IMR-90 (cell line): ENCODE data around the gene PRKAG1. TPM values are rescaled to one million over a fixed set of nuclear protein-coding genes. Genes with fewer than 3 reads are reported as not detected.

Experiments
- ATAC-seq: fragments of 200-7000 bp; cut with Tn5 transposase; 2 replicates; pipeline ENCODE4 v1.9.1; 2020; ENCODE audit warnings: low read depth, mild to moderate bottlenecking, moderate library complexity
- BruUV-seq: library from RNA; stranded (reverse); fragments of 400-500 nt; replicated peaks from 2 replicates; lab custom pipeline; 2021; lab: Mats Ljungman, UMichigan
- CTCF ChIA-PET: fragments of 300-600 bp; formaldehyde crosslinking; extraction: SDS; loops from one replicate; lab custom pipeline; 2021; ENCODE audit warnings: antibody characterized with exemption; lab: Yijun Ruan, JAX
- POLR2A ChIA-PET: fragments of 300-600 bp; sonication (Branson Sonifier 250); formaldehyde crosslinking; loops from one replicate; lab custom pipeline; 2022; ENCODE audit warnings: antibody characterized with exemption; ENCODE audit not compliant: unreplicated experiment; lab: Charles Lee
- DNase-seq: peaks from one replicate; pipeline ENCODE4 v3.0.0; 2013
- H2AFZ ChIP-seq: replicated peaks from 2 replicates; pipeline ENCODE3; 2013; ENCODE audit warnings: low read length, mild to moderate bottlenecking; ENCODE audit not compliant: poor library complexity
- H2AK5ac ChIP-seq: 2 replicates; pipeline ENCODE4 v1.6.1; 2013; ENCODE audit warnings: low read depth, low read length, inconsistent platforms
- H2AK9ac ChIP-seq: replicated peaks from 2 replicates; pipeline ENCODE3; 2013; ENCODE audit warnings: mild to moderate bottlenecking, low read depth, low read length, moderate library complexity; ENCODE audit not compliant: poor library complexity
- H2BK120ac ChIP-seq: 2 replicates; pipeline ENCODE4 v1.6.1; 2013; ENCODE audit warnings: low read depth, low read length, inconsistent platforms
- H2BK15ac ChIP-seq: 3 replicates; pipeline ENCODE4 v1.6.1; 2013; ENCODE audit warnings: low read depth, low read length, inconsistent platforms
- H2BK20ac ChIP-seq: 2 replicates; pipeline ENCODE4 v1.6.1; 2013; ENCODE audit warnings: low read depth, mild to moderate bottlenecking, inconsistent platforms, low read length, moderate library complexity
- H2BK5ac ChIP-seq: 2 replicates; pipeline ENCODE4 v1.6.1; 2013; ENCODE audit warnings: mild to moderate bottlenecking, low read depth, low read length, inconsistent platforms; ENCODE audit not compliant: poor library complexity, severe bottlenecking
- H3K14ac ChIP-seq: replicated peaks from 2 replicates; pipeline ENCODE4 v1.6.1; 2013; ENCODE audit warnings: low read depth, low read length, inconsistent platforms
- H3K18ac ChIP-seq: 2 replicates; pipeline ENCODE4 v1.6.1; 2013; ENCODE audit warnings: low read depth, low read length, control low read depth
- H3K23ac ChIP-seq: 2 replicates; pipeline ENCODE4 v1.6.1; 2013; ENCODE audit warnings: low read depth, low read length, inconsistent platforms
- H3K27ac ChIP-seq: 2 replicates; pipeline ENCODE4 v1.5.1; 2013; ENCODE audit warnings: mild to moderate bottlenecking, control low read depth, low read length; ENCODE audit not compliant: insufficient read depth
- H3K27me3 ChIP-seq: 2 replicates; pipeline ENCODE4 v1.6.1; 2013; ENCODE audit warnings: low read length; ENCODE audit not compliant: control insufficient read depth, insufficient read depth
- H3K36me3 ChIP-seq: 2 replicates; pipeline ENCODE4 v1.6.1; 2013; ENCODE audit warnings: low read length, mixed read lengths; ENCODE audit not compliant: control insufficient read depth, insufficient read depth
- H3K4ac ChIP-seq: 2 replicates; pipeline ENCODE4 v1.6.1; 2013; ENCODE audit warnings: low read depth, low read length, inconsistent platforms
- H3K4me1 ChIP-seq: 2 replicates; pipeline ENCODE4 v1.6.1; 2013; ENCODE audit warnings: low read length, mixed read lengths; ENCODE audit not compliant: control insufficient read depth, insufficient read depth
- H3K4me2 ChIP-seq: 2 replicates; pipeline ENCODE4 v1.6.1; 2013; ENCODE audit warnings: low read depth, mild to moderate bottlenecking, control low read depth, low read length, moderate library complexity
- H3K4me3 ChIP-seq: 2 replicates; pipeline ENCODE4 v1.5.1; 2013; ENCODE audit warnings: low read depth, mild to moderate bottlenecking, control low read depth, low read length, moderate library complexity; ENCODE audit not compliant: insufficient read depth
- H3K56ac ChIP-seq: 2 replicates; pipeline ENCODE4 v1.6.1; 2013; ENCODE audit warnings: low read length, inconsistent platforms; ENCODE audit not compliant: insufficient read depth; ENCODE audit errors: extremely low read depth
- H3K79me1 ChIP-seq, 2 experiments: 2 replicates each; pipeline ENCODE4 v1.6.1; 2013; ENCODE audit warnings: low read length in 2 of 2, inconsistent platforms in 1 of 2, low read depth in 1 of 2
- H3K9ac ChIP-seq: 2 replicates; pipeline ENCODE4 v1.6.1; 2013; ENCODE audit warnings: low read depth, low read length, control low read depth
- H3K9me1 ChIP-seq: 2 replicates; pipeline ENCODE4 v1.6.1; 2013; ENCODE audit warnings: low read length, inconsistent platforms; ENCODE audit not compliant: insufficient read depth
- H3K9me3 ChIP-seq: 2 replicates; pipeline ENCODE4 v1.6.1; 2013; ENCODE audit warnings: low read length; ENCODE audit not compliant: control insufficient read depth, insufficient read depth
- H4K20me1 ChIP-seq: 2 replicates; pipeline ENCODE4 v1.6.1; 2013; ENCODE audit warnings: low read length, inconsistent platforms; ENCODE audit not compliant: insufficient read depth
- H4K5ac ChIP-seq: 2 replicates; pipeline ENCODE4 v1.6.1; 2013; ENCODE audit warnings: mild to moderate bottlenecking, low read depth, low read length, control low read depth
- H4K8ac ChIP-seq, 2 experiments: 2 replicates each; pipeline ENCODE4 v1.6.1; 2013; ENCODE audit warnings: low read depth in 2 of 2, low read length in 2 of 2, control low read depth in 1 of 2, inconsistent platforms in 1 of 2
- H4K91ac ChIP-seq: 2 replicates; pipeline ENCODE4 v1.6.1; 2013; ENCODE audit warnings: low read depth, low read length, inconsistent platforms; ENCODE audit not compliant: insufficient read depth
- BHLHE40 ChIP-seq: fragments of 150-350 bp; IDR thresholded peaks from 2 replicates; pipeline ENCODE4 v1.6.1; 2016; ENCODE audit warnings: mild to moderate bottlenecking, low read depth, low read length
- CEBPB ChIP-seq: IDR thresholded peaks from 2 replicates; pipeline ENCODE4 v1.6.1; 2012; ENCODE audit warnings: low read depth, low read length, improper control_type of control experiment
- CHD1 ChIP-seq: IDR thresholded peaks from 2 replicates; pipeline ENCODE4 v1.6.1; 2012; ENCODE audit warnings: low read depth, low read length, improper control_type of control experiment
- CTCF ChIP-seq: conservative IDR thresholded peaks from 2 replicates; pipeline ENCODE4 v1.5.1; 2012; ENCODE audit warnings: mild to moderate bottlenecking, low read depth, low read length, improper control_type of control experiment
- ELK1 ChIP-seq: fragments of 150-350 bp; IDR thresholded peaks from 2 replicates; pipeline ENCODE4 v1.6.1; 2016; ENCODE audit warnings: low read depth, mild to moderate bottlenecking, low read length, moderate library complexity, borderline replicate concordance
- FOS ChIP-seq: fragments of 150-350 bp; IDR thresholded peaks from 2 replicates; pipeline ENCODE4 v1.6.1; 2016; ENCODE audit warnings: low read depth, low read length
- MAFK ChIP-seq: IDR thresholded peaks from 2 replicates; pipeline ENCODE4 v1.6.1; 2012; ENCODE audit warnings: low read depth, low read length, improper control_type of control experiment
- MAZ ChIP-seq: IDR thresholded peaks from 2 replicates; pipeline ENCODE4 v1.6.1; 2012; ENCODE audit warnings: low read depth, mild to moderate bottlenecking, low read length, improper control_type of control experiment, moderate library complexity, borderline replicate concordance
- MXI1 ChIP-seq: IDR thresholded peaks from 2 replicates; pipeline ENCODE4 v1.6.1; 2012; ENCODE audit warnings: low read depth, mild to moderate bottlenecking, low read length, moderate library complexity, borderline replicate concordance
- NFE2L2 ChIP-seq: fragments of 150-350 bp; IDR thresholded peaks from 2 replicates; pipeline ENCODE4 v1.6.1; 2016; ENCODE audit warnings: low read depth, mild to moderate bottlenecking, low read length
- POLR2A ChIP-seq: IDR thresholded peaks from 2 replicates; pipeline ENCODE4 v1.6.1; 2012; ENCODE audit warnings: mild to moderate bottlenecking, low read depth, low read length
- RAD21 ChIP-seq: IDR thresholded peaks from 2 replicates; pipeline ENCODE4 v1.6.1; 2012; ENCODE audit warnings: low read length, improper control_type of control experiment
- RCOR1 ChIP-seq: IDR thresholded peaks from 2 replicates; pipeline ENCODE4 v1.6.1; 2012; ENCODE audit warnings: mild to moderate bottlenecking, low read length, improper control_type of control experiment; ENCODE audit not compliant: insufficient replicate concordance
- RFX5 ChIP-seq: IDR thresholded peaks from 2 replicates; pipeline ENCODE4 v1.8.0; 2012; ENCODE audit warnings: low read depth, mild to moderate bottlenecking, low read length, moderate library complexity
- SMC3 ChIP-seq: fragments of 150-350 bp; IDR thresholded peaks from 2 replicates; pipeline ENCODE4 v1.6.1; 2016; ENCODE audit warnings: low read depth, mild to moderate bottlenecking, antibody characterized with exemption, low read length, moderate library complexity
- USF2 ChIP-seq: fragments of 150-350 bp; IDR thresholded peaks from 2 replicates; pipeline ENCODE4 v1.6.1; 2017; ENCODE audit warnings: mild to moderate bottlenecking, antibody characterized with exemption, low read length, low read depth
- WGBS, 2 experiments: methylation state at CpG; one replicate each; pipeline versions ENCODE4 v1.1.5 to v1.1.7; 2013; ENCODE audit warnings: missing lambda C conversion rate in 2 of 2; ENCODE audit not compliant: insufficient read length in 1 of 2; ENCODE audit errors: extremely low coverage in 2 of 2; 5-methylcytosine and 5-hydroxymethylcytosine counted together
- dilution Hi-C: fragments of 300-500 bp; cut with HindIII; formaldehyde crosslinking; loops from one replicate; pipeline ENCODE4 v1.14.3; 2018; ENCODE audit warnings: low sequenced_read_pairs; ENCODE audit not compliant: unreplicated experiment
- in situ Hi-C: fragments of 300-500 bp; cut with MboI; formaldehyde crosslinking; loops from 3 replicates; pipeline ENCODE4 v1.14.3; 2019; ENCODE audit warnings: low sequenced_read_pairs, inconsistent platforms, mixed read lengths
- intact Hi-C: fragments of 100-400 bp; cut with micrococcal nuclease; formaldehyde crosslinking; loops from 2 replicates; pipeline ENCODE4 v1.10.0; 2022
- polyA plus RNA-seq, 3 experiments: library from polyadenylated mRNA; depleted of rRNA; stranded (reverse); fragments of >200 nt; gene quantifications; 2 replicates each; pipeline ENCODE4 v1.2.3, GENCODE V29; 2012; ENCODE audit warnings: low replicate concordance in 1 of 3
- total RNA-seq: library from RNA; depleted of rRNA; stranded (reverse); fragments of >200 nt; gene quantifications from 2 replicates; pipeline ENCODE4 v1.2.3, GENCODE V29; 2012

Gene PRKAG1
- total and polyA plus RNA-seq, 2 of the 4 experiments (the other 2 are of a cell fraction), result 81.1 to 106 TPM

- Histone ChIP-seq H2BK15ac (no peak overlapping the region), H3K4me1 (0 out of 2 replicates have a peak, but pooled peaks cover 1% of the 10 kb centered on the region), H2BK20ac (no peak overlapping the region), H3K9me3 (no peaks in the 10 kb centered on the region), H2BK5ac (no peak overlapping the region), H3K27me3 (peaks cover 25% of the 10 kb centered on the region), H2BK120ac (no peak overlapping the region), H3K23ac (no peak overlapping the region), H2AK9ac (peak overlapping the region; percentile 15), H3K4ac (no peak overlapping the region), H3K9me1 (no peaks in the 10 kb centered on the region), H3K79me1 (peaks cover 0 to 9% of the 10 kb centered on the region in 2 experiments; a peak in 2 of 4 replicates), H3K36me3 (no peaks in the 10 kb centered on the region), H4K5ac (no peak overlapping the region), H3K18ac (no peak overlapping the region), H4K91ac (no peak overlapping the region), H3K4me3 (no peak overlapping the region), H2AK5ac (no peak overlapping the region), H3K27ac (no peak overlapping the region), H3K4me2 (no peak overlapping the region), H2AFZ (peak overlapping the region; percentile 78), H3K56ac (no peak overlapping the region), H4K8ac (no peak overlapping the region), H3K9ac (no peak overlapping the region), H3K14ac (no peak overlapping the region), H4K20me1 (peaks cover 3% of the 10 kb centered on the region; the same call in 1 of the 2 replicates)
- POLR2A ChIA-PET, result no interaction called here
- intact Hi-C loops (no loop called here), dilution Hi-C loops (no loop called here), in situ Hi-C loops (no loop called here)
- CTCF ChIA-PET, result no interaction called here
- no peak for DNase-seq
- TF ChIP-seq CTCF (no peak), USF2 (no peak), MXI1 (no peak), BHLHE40 (no peak), CHD1 (no peak), RAD21 (no peak), RFX5 (no peak), NFE2L2 (no peak), MAZ (no peak), FOS (no peak), SMC3 (no peak), ELK1 (no peak), MAFK (no peak), RCOR1 (no peak), POLR2A (no peak), CEBPB (no peak)
- ATAC-seq, result no peak
- no TSS peak for BruUV-seq
- WGBS, 2 experiments, result 40% methylated on average over 1 of the region's 4 CpGs; no CpG with 5 or more reads in 1 of the 2 experiments
These were observed 57.2 kb downstream of the PRKAG1 start for GRCh38 chr12:48961331-48961730.
